Amniotic epithelial cell (primary cell): Measurements from ENCODE around the gene LAMC3.
A peak's percentile ranks its signal among the peaks of the same experiment; 100 is the strongest.

Experiments
- DNase-seq: peaks from one replicate; pipeline ENCODE4 v3.0.0-alpha.2; 2010; ENCODE audit warnings: low read depth

Gene LAMC3

GRCh38 chr9:131008909-131009618 lies at the start of gene LAMC3:
TSS of gene LAMC3 (plus strand) at chr9:131009174. CDS start at chr9:131009215, 41 bp downstream.
- no peak for DNase-seq

DNA sequence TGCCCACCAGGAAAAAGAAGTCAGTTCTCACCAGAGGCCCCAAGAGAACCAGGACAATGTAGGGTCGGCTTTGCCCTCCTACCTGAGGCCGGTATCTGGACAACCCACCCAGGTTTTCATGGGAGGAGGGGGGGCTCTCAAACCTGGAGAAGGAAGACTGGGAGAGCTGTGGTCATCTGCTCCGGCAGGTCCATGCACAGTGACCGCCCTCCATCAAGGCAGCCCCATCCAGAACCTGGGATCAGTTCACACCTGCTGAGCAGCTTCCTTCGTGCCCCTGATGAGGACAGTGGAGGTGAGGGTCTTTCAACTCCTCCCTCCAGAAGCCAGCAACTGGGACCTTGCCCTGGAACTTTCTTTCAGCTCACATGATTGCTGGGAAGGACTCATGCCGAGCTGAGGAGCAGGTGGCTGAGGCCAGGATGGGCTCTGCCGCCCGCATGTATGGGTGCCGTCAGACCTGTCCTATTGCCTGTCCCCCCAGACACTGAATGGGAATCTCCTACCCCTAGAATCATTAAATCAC lies 49.1 kb upstream of the LAMC3 start:
- DNase-seq: no peak

DNA sequence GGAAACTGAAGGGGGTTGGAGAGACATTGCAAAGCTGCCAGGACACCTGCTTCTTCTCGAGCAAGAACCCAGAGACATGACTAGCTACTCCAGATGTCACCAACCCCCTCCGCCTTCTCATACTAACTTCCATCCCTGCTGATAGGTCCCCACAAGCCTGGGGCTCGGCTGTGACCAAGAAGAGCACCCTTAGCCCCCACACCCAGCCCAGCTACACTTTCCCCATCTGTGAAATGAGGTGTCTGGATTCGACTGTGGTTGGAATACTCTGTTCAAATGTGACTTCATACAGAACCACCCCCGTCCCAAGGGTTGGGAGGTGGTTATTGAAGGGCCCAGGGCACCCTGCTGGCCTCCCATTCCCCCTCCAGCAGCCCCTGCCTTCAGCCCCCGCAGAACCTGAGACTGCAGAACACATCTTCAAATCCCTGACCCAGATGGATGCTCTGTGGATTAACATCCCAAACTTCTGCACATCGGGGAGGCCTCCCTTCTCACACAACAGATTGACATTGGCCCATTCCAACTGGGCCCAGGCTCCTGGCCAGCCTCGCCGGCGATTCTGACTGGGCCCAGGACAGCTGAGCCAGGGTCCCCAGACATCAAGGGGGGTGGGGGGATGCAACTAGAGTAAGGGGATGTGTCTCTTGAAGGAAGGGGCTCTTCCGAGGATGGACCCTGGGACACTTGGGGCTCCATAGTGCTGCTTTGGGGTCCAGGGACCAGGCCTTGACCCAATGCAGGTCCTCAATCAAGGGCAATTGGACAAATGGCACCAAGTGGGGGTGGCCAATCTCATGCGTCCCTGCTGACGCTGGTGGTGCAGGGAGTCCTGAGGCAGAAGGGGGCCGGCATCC lies 48.2 kb upstream of the LAMC3 start:
- DNase-seq: no peak

- no peak for DNase-seq
Observed at GRCh38 chr9:130961511-130962300, 47.3 kb upstream of the LAMC3 start.

DNA sequence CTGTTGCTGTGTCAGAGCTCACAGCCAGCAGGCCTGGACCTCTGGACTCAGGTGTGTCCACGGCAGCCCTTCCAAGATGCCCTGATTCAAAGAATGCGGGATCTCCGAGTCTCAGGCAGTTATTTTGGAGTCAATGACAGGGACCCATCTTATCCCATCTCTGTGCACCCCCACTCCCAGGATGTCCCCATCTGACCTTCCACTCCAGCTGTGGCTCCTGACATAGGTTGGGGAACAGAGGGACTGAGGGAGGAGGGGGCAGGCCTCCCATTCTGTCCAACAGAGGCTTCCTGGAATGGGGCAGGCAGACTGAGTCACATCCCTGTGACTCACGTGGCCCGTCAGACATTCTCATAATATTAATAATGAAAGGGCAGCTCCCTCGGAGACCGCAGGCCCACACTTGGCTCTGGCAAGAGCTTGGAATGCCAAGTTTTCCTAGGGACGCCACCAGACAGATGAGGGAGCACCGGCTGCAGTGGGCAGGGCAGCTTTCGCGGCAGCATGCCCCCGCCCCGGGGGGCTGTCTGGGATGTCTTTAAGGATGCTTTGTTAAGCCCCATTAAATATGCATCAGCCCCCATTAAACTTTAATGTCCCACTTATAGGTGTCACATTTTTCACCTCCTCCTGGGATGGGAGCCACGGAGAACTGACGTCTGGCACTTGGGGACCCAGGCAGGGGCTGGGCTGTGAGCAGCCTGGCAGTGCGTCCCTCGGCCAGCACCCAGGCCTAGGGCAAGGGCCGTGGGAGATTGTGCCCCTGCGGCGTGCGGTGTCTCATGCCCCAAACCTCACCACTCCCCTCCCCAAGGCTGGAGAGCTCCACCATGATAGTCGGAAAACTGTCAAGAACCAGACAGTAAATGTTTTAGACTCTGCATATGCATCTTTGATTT lies 46.3 kb upstream of the LAMC3 start:
- DNase-seq: peak; percentile 90

DNA sequence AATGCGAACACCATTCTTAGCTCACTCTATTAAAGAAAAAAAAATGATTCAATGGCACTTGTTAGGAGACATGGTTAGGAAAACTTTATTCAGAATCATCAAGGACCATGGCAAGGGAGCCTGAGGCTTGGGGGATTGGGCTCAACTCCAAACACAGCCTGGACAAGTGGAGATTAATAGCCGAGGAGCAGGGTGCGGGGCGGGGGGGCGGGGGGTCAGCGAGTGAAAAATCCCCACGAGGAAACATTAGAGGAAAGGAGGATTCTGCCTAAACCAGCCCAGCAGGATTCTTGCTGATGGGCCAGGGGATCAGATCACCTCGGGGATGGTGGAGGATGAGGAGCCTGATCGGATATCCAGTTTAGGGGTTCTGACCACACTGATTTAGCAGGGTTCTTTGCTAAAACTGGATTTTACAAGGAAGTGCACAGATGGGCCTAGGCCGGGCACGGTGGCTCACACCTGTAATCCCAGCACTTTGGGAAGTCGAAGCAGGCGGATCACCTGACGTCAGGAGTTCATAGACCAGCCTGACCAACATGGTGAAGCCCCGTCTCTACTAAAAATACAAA lies 45.6 kb upstream of the LAMC3 start:
- DNase-seq: no peak

DNA sequence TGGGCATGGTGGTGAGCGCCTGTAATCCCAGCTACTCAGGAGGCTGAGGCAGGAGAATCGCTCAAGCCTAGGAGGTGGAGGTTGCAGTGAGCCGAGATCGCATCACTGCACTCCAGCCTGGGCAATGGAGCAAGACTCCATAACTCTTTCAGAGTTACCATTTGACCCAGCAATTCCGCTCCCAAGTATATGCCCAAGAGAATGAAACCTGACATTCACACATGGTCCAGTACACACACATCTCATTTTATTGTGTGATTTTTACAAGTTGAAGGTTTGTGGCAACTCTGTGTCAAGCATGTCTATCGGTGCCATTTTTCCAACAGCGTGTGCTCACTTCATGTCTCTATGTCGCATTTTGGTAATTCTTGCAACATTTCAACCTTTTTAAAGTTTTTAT lies 45.1 kb upstream of the LAMC3 start:
- no peak for DNase-seq

DNA sequence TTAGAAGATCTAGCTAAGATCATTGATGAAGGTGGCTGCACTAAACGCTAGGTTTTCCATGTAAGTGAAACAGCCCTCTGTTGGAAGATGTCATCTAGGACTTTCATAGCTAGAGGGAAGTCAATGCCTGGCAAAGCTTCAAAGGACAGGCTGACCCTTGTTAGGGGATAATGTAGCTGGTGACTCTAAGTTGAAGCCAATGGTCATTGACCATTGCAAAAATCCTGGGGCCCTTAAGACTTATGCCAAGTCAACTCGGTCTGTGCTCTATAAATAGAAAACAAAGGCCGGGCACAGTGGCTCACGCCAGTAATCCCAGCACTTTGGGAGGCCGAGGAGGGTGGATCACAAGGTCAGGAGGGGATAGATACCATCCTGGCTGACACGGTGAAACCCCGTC lies 43.3 kb upstream of the LAMC3 start:
- no peak for DNase-seq

- DNase-seq: no peak
Observed at GRCh38 chr9:130970052-130970451, 38.9 kb upstream of the LAMC3 start.

GRCh38 chr9:130970855-130971254 lies 38.1 kb upstream of the LAMC3 start:
- no peak for DNase-seq

DNA sequence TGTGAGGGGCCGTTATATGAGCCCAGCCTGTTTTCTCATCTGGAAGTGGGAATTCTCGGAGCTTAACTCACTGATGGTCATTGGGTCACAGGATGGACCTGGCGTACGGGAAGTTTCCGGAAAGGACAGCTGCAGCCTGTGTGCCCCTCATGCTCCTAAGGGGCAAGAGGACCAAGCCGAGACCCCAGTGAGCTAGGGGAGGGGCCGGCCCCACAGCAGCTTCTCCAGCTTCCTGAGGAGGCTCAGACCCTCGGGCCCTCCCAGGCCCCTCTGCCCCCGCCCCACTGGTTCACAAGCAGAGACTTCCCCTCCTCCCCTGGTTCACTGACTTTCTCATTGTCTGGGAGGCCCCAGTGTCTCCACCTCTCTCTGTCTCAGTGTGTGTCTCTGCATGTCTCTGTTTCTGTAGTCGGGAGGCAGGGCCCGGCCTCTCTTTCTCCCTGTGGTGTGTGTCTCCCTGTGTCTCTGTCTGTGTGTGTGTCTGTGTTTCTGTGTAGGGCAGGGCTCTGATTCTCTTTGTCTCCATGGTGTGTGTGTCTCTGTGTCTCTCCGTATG lies 37.6 kb upstream of the LAMC3 start:
- no peak for DNase-seq

DNA sequence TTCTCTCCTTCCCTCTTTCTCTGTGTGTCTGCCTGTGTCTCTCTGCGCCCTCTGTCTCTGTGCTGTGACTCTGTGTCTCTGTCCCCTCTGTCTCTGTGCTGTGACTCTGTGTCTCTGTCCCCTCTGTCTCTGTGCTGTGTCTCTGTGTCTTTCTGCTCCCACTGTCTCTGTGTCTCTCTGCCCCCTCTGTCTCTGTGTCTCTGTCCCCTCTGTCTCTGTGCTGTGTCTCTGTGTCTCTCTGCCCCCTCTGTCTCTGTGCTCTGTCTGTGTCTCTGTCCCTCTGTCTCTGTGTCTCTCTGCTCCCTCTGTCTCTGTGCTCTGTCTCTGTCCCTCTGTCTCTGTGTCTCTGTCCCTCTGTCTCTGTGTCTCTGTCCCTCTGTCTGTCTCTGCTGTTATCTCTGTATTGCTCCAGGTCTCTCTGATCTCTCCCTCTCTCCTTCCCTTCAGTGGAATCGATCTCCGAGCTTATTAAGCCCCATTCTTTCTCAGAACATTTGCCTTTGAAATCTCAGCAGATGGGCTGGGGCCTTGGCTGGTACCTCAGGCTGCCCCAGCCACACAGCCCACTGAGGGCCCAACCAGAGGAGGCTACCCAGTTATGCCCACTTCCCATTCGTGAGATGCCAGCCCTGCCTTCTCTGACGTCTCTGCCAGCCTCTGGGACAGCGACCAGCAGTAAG lies 36.6 kb upstream of the LAMC3 start:
- no peak for DNase-seq

- DNase-seq: no peak
Observed at GRCh38 chr9:130972957-130973685, 35.9 kb upstream of the LAMC3 start.

DNA sequence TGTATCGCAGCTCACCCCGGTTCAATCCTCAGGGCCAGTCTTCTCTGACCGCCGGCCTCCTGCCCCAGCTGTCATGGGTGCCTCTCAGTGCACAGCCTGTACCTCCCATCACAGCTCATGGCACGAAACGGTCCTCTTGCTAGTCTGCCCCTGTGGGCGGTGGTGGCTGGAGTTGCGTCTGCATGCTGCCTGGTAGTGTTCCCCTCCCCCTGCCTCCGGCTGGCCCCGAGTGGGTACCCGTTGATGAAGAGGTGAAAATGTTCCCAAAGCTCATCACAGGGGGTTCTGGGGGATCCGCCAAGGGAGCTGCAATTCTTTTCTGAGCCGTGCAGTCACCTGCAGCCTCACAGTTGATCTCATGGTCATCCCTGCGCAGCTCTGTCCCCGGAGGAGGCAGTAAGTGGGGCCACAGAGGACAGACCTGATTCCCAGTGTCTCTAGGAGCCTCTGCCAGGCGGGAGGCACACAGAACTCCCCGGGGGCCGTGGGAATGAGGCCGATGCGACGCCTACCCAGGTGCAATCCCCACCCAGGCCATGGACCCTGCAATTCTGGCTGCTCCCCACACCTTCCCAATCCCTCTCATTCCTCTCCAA lies 35.2 kb upstream of the LAMC3 start:
- DNase-seq: no peak

DNA sequence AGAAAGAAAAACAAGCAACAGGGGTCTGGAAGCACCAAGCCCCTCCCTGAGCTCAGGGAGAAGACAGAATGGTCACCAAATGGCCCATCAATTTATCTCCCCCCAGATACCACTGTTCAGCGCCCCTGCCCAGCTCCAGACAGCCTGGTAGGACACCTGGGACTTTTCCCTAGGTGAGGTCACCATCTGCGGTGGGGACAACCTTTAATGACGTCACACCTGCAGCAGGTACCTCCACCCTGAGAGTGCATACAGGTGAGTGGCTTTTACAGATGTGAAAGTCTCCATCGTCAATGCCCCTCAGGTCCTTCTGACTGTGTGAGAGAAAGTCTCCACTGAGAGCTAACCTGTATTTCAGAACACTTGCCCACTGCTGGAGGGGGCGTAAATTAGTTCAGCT lies 34.3 kb upstream of the LAMC3 start:
- no peak for DNase-seq

- no peak for DNase-seq
Observed at GRCh38 chr9:130975156-130975555, 33.8 kb upstream of the LAMC3 start.

DNA sequence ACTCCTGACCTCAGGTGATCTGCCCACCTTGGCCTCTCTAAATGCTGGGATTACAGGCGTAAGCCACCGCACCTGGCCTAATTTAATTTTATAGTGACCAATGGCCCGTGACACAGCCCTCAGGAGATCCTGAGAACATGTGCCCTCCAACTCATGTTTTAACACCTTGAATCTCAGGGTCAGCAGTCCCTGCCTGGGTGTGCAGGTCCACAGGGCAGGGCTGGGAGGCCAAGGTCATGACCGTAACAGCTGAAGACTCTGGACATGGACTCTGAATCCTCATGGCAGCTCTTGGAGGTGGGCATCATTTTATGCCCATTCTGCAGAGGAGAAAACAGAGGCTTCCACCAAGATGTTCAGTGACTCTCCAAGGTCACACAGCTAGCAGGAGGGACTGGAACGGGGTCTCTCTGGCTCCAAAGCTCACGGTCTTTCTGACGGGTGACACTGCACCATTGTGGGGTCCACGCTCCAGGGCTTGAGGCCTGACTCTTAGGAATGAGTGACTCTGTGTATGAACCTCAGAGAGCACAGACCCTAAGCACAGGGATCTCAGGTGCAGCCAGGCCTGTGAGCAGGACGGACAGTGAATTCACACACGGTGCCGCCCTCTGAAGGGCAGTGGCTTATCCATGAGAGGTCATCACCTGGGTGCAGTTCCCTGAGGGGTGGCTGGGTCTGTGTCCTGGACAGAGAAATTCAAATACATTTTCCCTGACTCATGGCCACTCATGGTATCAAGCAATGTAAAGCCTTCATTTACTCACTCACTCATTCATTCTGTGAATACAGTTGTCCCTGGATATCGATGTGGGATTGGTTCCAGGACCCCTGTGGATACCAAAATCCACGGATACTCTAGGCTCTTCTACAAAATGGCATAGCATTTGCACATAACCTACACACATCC lies 32.8 kb upstream of the LAMC3 start:
- no peak for DNase-seq

GRCh38 chr9:130977811-130978221 lies 31.2 kb upstream of the LAMC3 start:
- no peak for DNase-seq
